ENCODE results near the gene ITPKB.

Gene ITPKB

GRCh38 chr1:226598455-226598849, 140.6 kb downstream of the ITPKB start:
- no peak for DNase-seq

- no peak for DNase-seq
Measured at GRCh38 chr1:226597616-226598454, 141.2 kb downstream of the ITPKB start.

GRCh38 chr1:226596531-226597165, 142.4 kb downstream of the ITPKB start:
- DNase-seq: no peak

DNA sequence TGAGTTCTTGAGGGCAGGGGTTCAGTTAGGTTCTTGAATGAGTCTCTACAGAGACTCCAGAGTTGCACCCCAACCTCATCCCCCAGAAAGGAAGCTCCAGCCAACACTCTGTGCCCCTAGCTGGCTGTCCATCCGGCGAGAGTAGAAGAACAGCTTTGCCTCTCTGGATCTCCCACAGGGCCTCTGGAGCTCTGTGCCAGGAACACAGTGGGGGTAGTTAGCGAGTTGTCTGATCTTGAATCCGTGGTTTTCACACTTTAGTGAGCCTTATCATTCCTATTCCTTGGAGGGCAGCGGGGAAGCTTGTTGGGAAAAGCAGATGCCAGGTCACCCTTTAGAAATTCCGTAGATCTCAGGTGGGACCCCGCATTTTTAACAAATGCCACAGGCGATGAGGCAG, 145.5 kb downstream of the ITPKB start:
- DNase-seq: no peak

GRCh38 chr1:226590614-226591013, 148.5 kb downstream of the ITPKB start:
- no peak for DNase-seq

GRCh38 chr1:226589008-226589733, 149.9 kb downstream of the ITPKB start:
- no peak for DNase-seq

DNA sequence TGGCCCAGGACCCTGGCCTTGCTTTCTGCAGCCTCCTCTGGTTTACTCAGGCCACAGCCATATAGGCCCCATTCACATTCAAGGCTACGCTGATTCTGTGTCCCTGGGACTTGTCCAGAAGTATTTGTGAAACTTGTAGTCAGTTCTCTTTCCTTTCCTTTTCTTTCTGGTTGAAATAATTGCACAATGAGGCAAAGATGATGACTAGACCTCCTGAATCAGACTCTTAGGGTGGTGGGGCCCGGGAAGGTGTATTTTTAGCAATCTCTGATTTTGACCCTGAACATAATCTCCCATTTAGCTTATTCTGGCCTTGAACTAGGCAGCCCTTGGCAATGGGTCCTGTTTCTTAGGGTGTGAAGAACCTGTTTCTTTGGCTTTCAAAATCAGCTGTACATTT, 150.6 kb downstream of the ITPKB start:
- no peak for DNase-seq

DNA sequence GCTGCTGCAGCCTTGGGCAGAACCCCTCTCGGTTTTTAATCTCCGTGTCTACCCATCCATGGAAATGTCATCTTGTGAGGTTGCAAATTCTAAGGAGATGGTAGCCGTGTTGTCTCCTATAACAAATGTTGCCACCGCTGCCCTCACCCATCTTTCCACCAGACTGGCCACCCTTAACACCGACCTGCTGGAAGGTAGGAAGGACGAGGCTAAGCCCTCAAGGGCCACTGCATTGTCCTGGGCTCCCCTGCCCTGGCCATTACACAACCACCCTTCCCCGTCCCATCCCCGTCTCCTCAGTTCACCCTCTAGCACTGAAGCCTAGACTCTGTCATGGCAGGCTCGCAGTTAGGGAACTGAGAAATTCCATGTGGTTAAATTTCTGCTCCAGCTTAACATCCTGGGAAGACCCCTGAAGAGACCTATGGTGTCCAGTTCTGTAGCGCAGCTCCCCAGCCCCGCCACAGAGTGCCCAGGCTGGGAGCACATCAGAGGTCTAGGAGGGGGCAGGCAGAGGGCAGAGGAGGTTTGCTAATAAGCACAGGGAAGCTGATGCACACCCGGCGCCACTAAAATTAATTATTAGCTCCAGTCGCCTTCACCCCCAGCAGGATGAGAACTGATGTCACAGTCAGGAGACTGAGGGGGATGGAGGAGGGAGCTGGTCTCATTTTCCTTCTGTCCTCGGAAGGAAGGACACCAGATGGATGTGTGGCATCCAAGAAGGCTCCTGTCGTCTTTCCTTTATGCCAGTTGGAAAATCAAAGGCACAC, 152.2 kb downstream of the ITPKB start:
- DNase-seq: no peak

GRCh38 chr1:226586116-226586515, 153.0 kb downstream of the ITPKB start:
- no peak for DNase-seq

GRCh38 chr1:226584164-226584563, 154.9 kb downstream of the ITPKB start:
- peak; percentile 37 for DNase-seq

GRCh38 chr1:226582966-226583365, 156.1 kb downstream of the ITPKB start:
- DNase-seq: no peak

Data from DMS153 (cell line).